GM18499 (cell line): ENCODE results near the gene TMEM151B.

Experiments used
- ATAC-seq: cut with Tn5 transposase; IDR thresholded peaks from one replicate; pipeline ENCODE4 v1.9.1; 2021; ENCODE audit warnings: moderate number of reproducible peaks; ENCODE audit not compliant: insufficient read depth, unreplicated experiment

Gene TMEM151B

GRCh38 chr6:44250067-44250717, 20.1 kb upstream of the TMEM151B start:
- no peak for ATAC-seq

GRCh38 chr6:44250718-44251123, 19.5 kb upstream of the TMEM151B start:
- no peak for ATAC-seq

GRCh38 chr6:44251576-44252524, 18.4 kb upstream of the TMEM151B start:
- ATAC-seq, result no peak

- no peak for ATAC-seq
These were observed 16.7 kb upstream of the TMEM151B start for GRCh38 chr6:44253307-44254101.

GRCh38 chr6:44254191-44255104, 15.8 kb upstream of the TMEM151B start:
- no peak for ATAC-seq

GRCh38 chr6:44255105-44255808, 15.0 kb upstream of the TMEM151B start:
- ATAC-seq, result no peak

- no peak for ATAC-seq
These were observed 14.1 kb upstream of the TMEM151B start for GRCh38 chr6:44255871-44256774.

GRCh38 chr6:44256775-44257024, 13.6 kb upstream of the TMEM151B start:
- ATAC-seq, result no peak

- ATAC-seq, result no peak
These were observed 13.1 kb upstream of the TMEM151B start, which contains the start of gene SLC35B2 for GRCh38 chr6:44257025-44257752. Gene SLC35B2, minus strand, starts transcription at chr6:44257528. Its CDS starts 118 bp downstream, at chr6:44257410.

- no peak for ATAC-seq
These were observed 12.4 kb upstream of the TMEM151B start for GRCh38 chr6:44257753-44258324.

GRCh38 chr6:44258325-44258863, 11.9 kb upstream of the TMEM151B start:
- no peak for ATAC-seq

- no peak for ATAC-seq
These were observed 11.3 kb upstream of the TMEM151B start for GRCh38 chr6:44258921-44259320.

- ATAC-seq, result no peak
These were observed 10.2 kb upstream of the TMEM151B start for GRCh38 chr6:44260011-44260410.

GRCh38 chr6:44260451-44261297, 9.6 kb upstream of the TMEM151B start:
- no peak for ATAC-seq

- ATAC-seq, result no peak
These were observed 8.7 kb upstream of the TMEM151B start for GRCh38 chr6:44261581-44261980.
